HepG2 (cell line): ENCODE results near the gene MGMT. TPM values are rescaled to one million over a fixed set of nuclear protein-coding genes. Genes with fewer than 3 reads are reported as not detected.

Source experiments
- BHLHE40 ChIP-seq: IDR thresholded peaks from 2 replicates; pipeline ENCODE4 v1.6.1; 2011; ENCODE audit warnings: low read length, improper control_type of control experiment
- CREB1 ChIP-seq, 2 experiments: fragments of 450-650 bp in 1 of 2; IDR thresholded peaks; 2 replicates each; pipeline ENCODE4 v1.6.1; 2016 to 2017; ENCODE audit warnings: control low read depth in 1 of 2, mild to moderate bottlenecking in 1 of 2, missing compliant biosample characterization in 1 of 2, missing genetic modification characterization in 1 of 2
- RBAK ChIP-seq: sonication (generic); formaldehyde crosslinking; IDR thresholded peaks from 2 replicates; pipeline ENCODE4 v1.5.1; 2020; ENCODE audit warnings: mild to moderate bottlenecking, missing genetic modification reagents
- RBFOX2 ChIP-seq: fragments of 200-400 bp; formaldehyde crosslinking; IDR thresholded peaks from 2 replicates; pipeline ENCODE4 v1.6.1; 2017; ENCODE audit warnings: low read depth, mild to moderate bottlenecking, low read length
- SOX6 ChIP-seq, 2 experiments: fragments of 450-650 bp in 1 of 2; sonication (generic) in 1 of 2; formaldehyde crosslinking in 1 of 2; IDR thresholded peaks; 2 replicates each; pipeline versions ENCODE4 v1.4.0 to v1.6.1; 2017 to 2020; ENCODE audit warnings: antibody characterized with exemption in 1 of 2, mild to moderate bottlenecking in 1 of 2, missing genetic modification reagents in 1 of 2
- TERF1 ChIP-seq: sonication (generic); formaldehyde crosslinking; IDR thresholded peaks from 2 replicates; pipeline ENCODE4 v1.8.0; 2022; ENCODE audit warnings: mild to moderate bottlenecking, missing genetic modification reagents, moderate library complexity
- TFE3 ChIP-seq: IDR thresholded peaks from 2 replicates; pipeline ENCODE4 v1.6.1; 2016
- THRA ChIP-seq: sonication (generic); formaldehyde crosslinking; IDR thresholded peaks from 2 replicates; pipeline ENCODE4 v1.4.0; 2020; ENCODE audit warnings: missing genetic modification reagents, borderline replicate concordance
- UBTF ChIP-seq: sonication (generic); formaldehyde crosslinking; IDR thresholded peaks from 2 replicates; pipeline ENCODE4 v1.4.0; 2020; ENCODE audit warnings: mild to moderate bottlenecking, missing genetic modification reagents
- XRCC5 ChIP-seq: fragments of 200-400 bp; formaldehyde crosslinking; optimal IDR thresholded peaks from 2 replicates; pipeline ENCODE3; 2017; ENCODE audit warnings: mild to moderate bottlenecking, low read length
- ZNF333 ChIP-seq: sonication (generic); formaldehyde crosslinking; IDR thresholded peaks from 2 replicates; pipeline ENCODE4 v1.4.0; 2020; ENCODE audit warnings: mild to moderate bottlenecking, missing genetic modification reagents, borderline replicate concordance
- ZNF446 ChIP-seq: sonication (generic); formaldehyde crosslinking; IDR thresholded peaks from 2 replicates; pipeline ENCODE4 v1.5.0; 2020; ENCODE audit warnings: mild to moderate bottlenecking, missing genetic modification reagents
- ZNF543 ChIP-seq: sonication (generic); formaldehyde crosslinking; IDR thresholded peaks from 2 replicates; pipeline ENCODE4 v1.4.0; 2020; ENCODE audit warnings: mild to moderate bottlenecking, missing genetic modification reagents
- ZNF550 ChIP-seq: sonication (generic); formaldehyde crosslinking; IDR thresholded peaks from 2 replicates; pipeline ENCODE4 v1.4.0; 2020; ENCODE audit warnings: mild to moderate bottlenecking, missing genetic modification reagents, borderline replicate concordance
- ZNF576 ChIP-seq: sonication (generic); formaldehyde crosslinking; IDR thresholded peaks from 2 replicates; pipeline ENCODE4 v1.4.0; 2020; ENCODE audit warnings: mild to moderate bottlenecking, missing genetic modification reagents
- ZNF589 ChIP-seq: sonication (generic); formaldehyde crosslinking; conservative IDR thresholded peaks from 2 replicates; pipeline ENCODE4 v1.8.0; 2022; ENCODE audit warnings: mild to moderate bottlenecking, moderate library complexity, missing genetic modification reagents
- ZNF850 ChIP-seq: sonication (generic); formaldehyde crosslinking; conservative IDR thresholded peaks from 2 replicates; pipeline ENCODE4 v1.9.0; 2021; ENCODE audit warnings: mild to moderate bottlenecking, missing genetic modification reagents
- polyA plus RNA-seq, 8 experiments: library from polyadenylated mRNA; depleted of rRNA in 3 of 8; stranded (reverse) in 7 of 8; unstranded in 1 of 8; fragments of >200 nt; fragmentation: Illumina TruSeq in 4 of 8; extraction: Trizol in 4 of 8; gene quantifications; 2 replicates each; pipeline versions ENCODE4 v1.2.1 to v1.2.3, GENCODE V29; 2011 to 2016; ENCODE audit warnings: low read depth in 4 of 8, missing spikeins in 1 of 8, mixed read lengths in 1 of 8; ENCODE audit not compliant: insufficient read depth in 1 of 8
- total RNA-seq, 5 experiments: library from RNA; depleted of rRNA; stranded (reverse); fragments of >200 nt; fragmentation: Illumina TruSeq; extraction: Trizol; gene quantifications; 2 replicates each; pipeline ENCODE4 v1.2.3, GENCODE V29; 2016; ENCODE audit warnings: low read depth in 1 of 5

The MGMT gene
- total and polyA plus RNA-seq, 2 of the 13 experiments (the other 11 are each of a cell fraction or from before 2014, with no cell fraction given), result 12.0 to 19.5 TPM

GRCh38 chr10:129459762-129460539 lies 7.1 kb upstream of the MGMT start (continued):
- no peak for TF ChIP-seq UBTF (CRISPR knock-in tag)
- TF ChIP-seq RBFOX2, result no peak
- no peak for TF ChIP-seq SOX6 (IDR thresholded peaks at IDR 0.05)
- TF ChIP-seq SOX6 (CRISPR knock-in tag; IDR thresholded peaks at IDR 0.05), result peak; percentile 28; the same call in 1 of the 2 replicates
- TF ChIP-seq TERF1 (CRISPR knock-in tag), result no peak
- no peak for TF ChIP-seq THRA (CRISPR knock-in tag)
- no peak for TF ChIP-seq XRCC5
- no peak for TF ChIP-seq RBAK (CRISPR knock-in tag)
- TF ChIP-seq CREB1 (IDR thresholded peaks at IDR 0.05), result peak; percentile 73
- no peak for TF ChIP-seq CREB1 (CRISPR knock-in tag; IDR thresholded peaks at IDR 0.05)
- no peak for TF ChIP-seq ZNF333 (CRISPR knock-in tag)
- no peak for TF ChIP-seq ZNF446 (CRISPR knock-in tag)
- TF ChIP-seq ZNF550, result no peak
- TF ChIP-seq TFE3 (CRISPR knock-in tag), result no peak
- TF ChIP-seq ZNF850 (CRISPR knock-in tag), result no peak
- TF ChIP-seq ZNF543 (CRISPR knock-in tag), result no peak
- TF ChIP-seq ZNF589 (CRISPR knock-in tag), result no peak
- TF ChIP-seq ZNF576 (CRISPR knock-in tag), result no peak
- TF ChIP-seq BHLHE40, result no peak
